Measurements from ENCODE around the gene CCDC122. TPM values are rescaled to one million over a fixed set of nuclear protein-coding genes. Genes with fewer than 3 reads are reported as not detected.

Gene CCDC122
- total and polyA plus RNA-seq, 2 donors (not counting 3 experiments of a cell fraction or from before 2014, with no cell fraction given): 0.57 to 7.5 TPM

DNA sequence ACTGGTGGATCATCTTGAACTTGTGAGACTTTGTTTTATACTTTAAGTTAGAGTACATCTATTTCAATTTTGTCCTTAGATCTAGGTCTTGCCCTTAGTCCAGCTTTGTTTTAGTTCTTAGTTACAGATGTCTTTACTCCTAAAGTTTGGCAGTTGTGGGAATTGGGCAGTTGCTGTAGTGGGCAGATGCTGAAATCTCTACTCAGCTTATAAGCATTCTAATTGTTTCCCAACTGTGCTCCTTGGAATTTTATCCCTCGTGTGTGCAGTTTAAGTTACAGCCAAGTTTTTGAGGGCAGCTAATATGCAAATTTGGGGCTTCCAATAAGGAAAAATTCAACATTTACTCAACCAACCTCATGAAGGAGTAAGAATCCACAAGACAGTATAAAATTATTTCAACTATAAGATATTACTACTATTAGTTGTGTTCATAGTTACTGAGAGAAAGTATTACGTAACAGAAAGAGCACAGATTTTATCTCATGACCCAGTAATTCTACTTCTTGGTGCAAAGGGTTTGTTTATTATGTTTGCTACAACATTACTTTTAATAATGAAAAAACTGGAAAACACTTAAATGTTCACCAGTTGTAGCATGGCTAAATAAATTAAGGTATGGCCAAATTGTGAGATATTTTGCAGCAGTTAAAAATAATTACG, 32.9 kb downstream of the CCDC122 start:
- Histone ChIP-seq H3K9me3 (replicated peaks; ENCODE audit: control insufficient read depth, insufficient read depth, low read length) (peaks cover 2% of the 10 kb centered on the region), H3K4me1 (ENCODE audit: control insufficient read depth, extremely low read depth, insufficient read depth, low read length) (peaks cover 25% of the 10 kb centered on the region), H3K27ac (ENCODE audit: insufficient read depth, low read depth, low read length) (no peak overlapping the region), H3K4me2 (ENCODE audit: insufficient read depth, low read length) (no peak overlapping the region), H3K9me1 (replicated peaks; ENCODE audit: control insufficient read depth, extremely low read depth, insufficient read depth, low read length) (no peaks in the 10 kb centered on the region), H3K79me2 (ENCODE audit: control insufficient read depth, insufficient read depth, low read length) (no peaks in the 10 kb centered on the region), H4K20me1 (replicated peaks; ENCODE audit: control insufficient read depth, extremely low read depth, insufficient read depth, low read length) (no peaks in the 10 kb centered on the region), H2AFZ (ENCODE audit: low read depth, low read length) (no peak overlapping the region), H3K4me3 (replicated peaks in 1 of 3; ENCODE audit: insufficient read depth in 1 of 3, low read depth in 1 of 3, low read length in 3 of 3) (no peak overlapping the region), H3K27me3 (ENCODE audit: control insufficient read depth in 2 of 2, insufficient read depth in 2 of 2, low read length in 2 of 2) (no peaks in the 10 kb centered on the region), H3K9ac (replicated peaks; ENCODE audit: extremely low read depth, insufficient read depth, low read length) (no peak overlapping the region), H3K36me3 (ENCODE audit: control insufficient read depth in 2 of 2, extremely low read depth in 1 of 2, insufficient read depth in 2 of 2, low read length in 2 of 2) (no peaks in the 10 kb centered on the region)
- ChIA-PET CTCF (no interaction called here), POLR2A (no interaction called here)
- BruUV-seq (replicated peaks): no TSS peak
- FAIRE-seq (no peak), DNase-seq (ENCODE audit: low read depth, low spot score) (no peak)
- no peak for TF ChIP-seq POLR2A (IDR thresholded peaks at IDR 0.05; ENCODE audit: low read depth, low read length)
- TF ChIP-seq POLR2AphosphoS5 (IDR thresholded peaks at IDR 0.05; ENCODE audit: insufficient read depth, low read depth, low read length): no peak
- TF ChIP-seq JUN (IDR thresholded peaks at IDR 0.05; ENCODE audit: borderline replicate concordance, insufficient read depth, insufficient read length, low read depth): no peak
- no peak for TF ChIP-seq EZH2 (IDR thresholded peaks at IDR 0.05; ENCODE audit: borderline replicate concordance, low read depth, low read length, severe bottlenecking)
- TF ChIP-seq FOS (IDR thresholded peaks at IDR 0.05; ENCODE audit: borderline replicate concordance, insufficient read depth, low read length): no peak
- TF ChIP-seq MYC (IDR thresholded peaks at IDR 0.05; ENCODE audit: low read depth, low read length): no peak
- TF ChIP-seq, protein P1, sequence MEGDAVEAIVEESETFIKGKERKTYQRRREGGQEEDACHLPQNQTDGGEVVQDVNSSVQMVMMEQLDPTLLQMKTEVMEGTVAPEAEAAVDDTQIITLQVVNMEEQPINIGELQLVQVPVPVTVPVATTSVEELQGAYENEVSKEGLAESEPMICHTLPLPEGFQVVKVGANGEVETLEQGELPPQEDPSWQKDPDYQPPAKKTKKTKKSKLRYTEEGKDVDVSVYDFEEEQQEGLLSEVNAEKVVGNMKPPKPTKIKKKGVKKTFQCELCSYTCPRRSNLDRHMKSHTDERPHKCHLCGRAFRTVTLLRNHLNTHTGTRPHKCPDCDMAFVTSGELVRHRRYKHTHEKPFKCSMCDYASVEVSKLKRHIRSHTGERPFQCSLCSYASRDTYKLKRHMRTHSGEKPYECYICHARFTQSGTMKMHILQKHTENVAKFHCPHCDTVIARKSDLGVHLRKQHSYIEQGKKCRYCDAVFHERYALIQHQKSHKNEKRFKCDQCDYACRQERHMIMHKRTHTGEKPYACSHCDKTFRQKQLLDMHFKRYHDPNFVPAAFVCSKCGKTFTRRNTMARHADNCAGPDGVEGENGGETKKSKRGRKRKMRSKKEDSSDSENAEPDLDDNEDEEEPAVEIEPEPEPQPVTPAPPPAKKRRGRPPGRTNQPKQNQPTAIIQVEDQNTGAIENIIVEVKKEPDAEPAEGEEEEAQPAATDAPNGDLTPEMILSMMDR (IDR thresholded peaks at IDR 0.05; ENCODE audit: extremely low read depth in 1 of 2, insufficient read depth in 1 of 2, low read depth in 1 of 2, low read length in 2 of 2): no peak
- TF ChIP-seq MAX (IDR thresholded peaks at IDR 0.05; ENCODE audit: insufficient read depth, insufficient read length): no peak
- TF ChIP-seq GATA2 (IDR thresholded peaks at IDR 0.05; ENCODE audit: insufficient read depth, insufficient read length, low read depth, low read length): no peak
- intact Hi-C loops (cut with micrococcal nuclease) (loop anchor here (5.0 kb wide), 1 partner anchor 39 kb away; no protein-coding TSS in a partner anchor), dilution Hi-C loops (cut with MboI; ENCODE audit: extremely low pct_ligation_motif_present, low sequenced_read_pairs) (no loop called here)

All from endothelial cell of umbilical vein (primary cell).